ENCODE measurements around the gene NR5A1.

GRCh38 chr9:124514125-124514524 is 6.9 kb upstream of the NR5A1 start:
- TF ChIP-seq, protein P1, sequence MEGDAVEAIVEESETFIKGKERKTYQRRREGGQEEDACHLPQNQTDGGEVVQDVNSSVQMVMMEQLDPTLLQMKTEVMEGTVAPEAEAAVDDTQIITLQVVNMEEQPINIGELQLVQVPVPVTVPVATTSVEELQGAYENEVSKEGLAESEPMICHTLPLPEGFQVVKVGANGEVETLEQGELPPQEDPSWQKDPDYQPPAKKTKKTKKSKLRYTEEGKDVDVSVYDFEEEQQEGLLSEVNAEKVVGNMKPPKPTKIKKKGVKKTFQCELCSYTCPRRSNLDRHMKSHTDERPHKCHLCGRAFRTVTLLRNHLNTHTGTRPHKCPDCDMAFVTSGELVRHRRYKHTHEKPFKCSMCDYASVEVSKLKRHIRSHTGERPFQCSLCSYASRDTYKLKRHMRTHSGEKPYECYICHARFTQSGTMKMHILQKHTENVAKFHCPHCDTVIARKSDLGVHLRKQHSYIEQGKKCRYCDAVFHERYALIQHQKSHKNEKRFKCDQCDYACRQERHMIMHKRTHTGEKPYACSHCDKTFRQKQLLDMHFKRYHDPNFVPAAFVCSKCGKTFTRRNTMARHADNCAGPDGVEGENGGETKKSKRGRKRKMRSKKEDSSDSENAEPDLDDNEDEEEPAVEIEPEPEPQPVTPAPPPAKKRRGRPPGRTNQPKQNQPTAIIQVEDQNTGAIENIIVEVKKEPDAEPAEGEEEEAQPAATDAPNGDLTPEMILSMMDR (IDR thresholded peaks at IDR 0.05) = no peak
- no peak for TF ChIP-seq POLR2AphosphoS5 (IDR thresholded peaks at IDR 0.05)
- TF ChIP-seq POLR2A (IDR thresholded peaks at IDR 0.05) = no peak

Measured in transverse colon (tissue), 4 donors.